HL-60 (cell line): Measurements from ENCODE around the gene CTSA.

ENCODE experiments used
- DNase-seq, 2 experiments: peaks; one replicate each; pipeline ENCODE4 v3.0.0-alpha.2; 2010 to 2020; ENCODE audit warnings: low read depth in 1 of 2, low spot score in 1 of 2
- H3K27ac ChIP-seq: fragments of 250-450 bp; sonication (Bioruptor Pico); replicated peaks from 2 replicates; pipeline ENCODE4 v1.5.1; 2020; ENCODE audit warnings: mild to moderate bottlenecking, moderate library complexity
- H3K27me3 ChIP-seq: fragments of 250-450 bp; sonication (Bioruptor Pico); 2 replicates; pipeline ENCODE4 v1.5.1; 2021; ENCODE audit warnings: mild to moderate bottlenecking, moderate library complexity; ENCODE audit not compliant: insufficient read depth, poor library complexity, severe bottlenecking
- H3K4me3 ChIP-seq: replicated peaks from 2 replicates; pipeline ENCODE4 v1.5.1; 2011; ENCODE audit warnings: mild to moderate bottlenecking, control low read depth, low read length; ENCODE audit not compliant: insufficient read depth
- CTCF ChIP-seq: IDR thresholded peaks from one replicate; pipeline ENCODE4 v1.5.1; 2011; ENCODE audit warnings: low read length, control low read depth, inconsistent platforms; ENCODE audit not compliant: insufficient read depth
- GABPA ChIP-seq: IDR thresholded peaks from 2 replicates; pipeline ENCODE4 v1.6.1; 2012; ENCODE audit warnings: low read depth
- POLR2AphosphoS5 ChIP-seq: IDR thresholded peaks from 2 replicates; pipeline ENCODE4 v1.6.1; 2012; ENCODE audit warnings: low read depth
- REST ChIP-seq: IDR thresholded peaks from 2 replicates; pipeline ENCODE4 v1.6.1; 2012; ENCODE audit warnings: low read depth; ENCODE audit not compliant: insufficient replicate concordance
- SPI1 ChIP-seq: IDR thresholded peaks from 2 replicates; pipeline ENCODE4 v1.6.1; 2012; ENCODE audit warnings: low read depth, mild to moderate bottlenecking, borderline replicate concordance

Gene CTSA

GRCh38 chr20:45905505-45906079, 14.5 kb downstream of the CTSA start:
- no peaks in the 10 kb centered on the region for H3K27me3 ChIP-seq
- TF ChIP-seq SPI1: no peak
- no peak for TF ChIP-seq REST
- TF ChIP-seq GABPA: no peak
- TF ChIP-seq POLR2AphosphoS5: no peak
- no peak for TF ChIP-seq CTCF
- H3K27ac ChIP-seq: peak overlapping the region; percentile 58; the same call in 1 of the 2 replicates
- H3K4me3 ChIP-seq: no peak overlapping the region
- DNase-seq: no peak

GRCh38 chr20:45907219-45907948, 16.2 kb downstream of the CTSA start:
- no peak overlapping the region for H3K4me3 ChIP-seq
- H3K27ac ChIP-seq: no peak overlapping the region
- TF ChIP-seq CTCF: no peak
- H3K27me3 ChIP-seq: no peaks in the 10 kb centered on the region
- DNase-seq: no peak

- Histone ChIP-seq H3K4me3 (no peak overlapping the region), H3K27ac (no peak overlapping the region), H3K27me3 (no peaks in the 10 kb centered on the region)
- DNase-seq: no peak
- no peak for TF ChIP-seq SPI1
- TF ChIP-seq REST: no peak
- no peak for TF ChIP-seq GABPA
- no peak for TF ChIP-seq POLR2AphosphoS5
- TF ChIP-seq CTCF: no peak
These were observed 16.9 kb downstream of the CTSA start for GRCh38 chr20:45908084-45908483.
